ENCODE measurements around the gene ETV6.

The ETV6 gene

GRCh38 chr12:11862798-11863197, 213.3 kb downstream of the ETV6 start:
- no peak for TF ChIP-seq CTCF (IDR thresholded peaks at IDR 0.05; ENCODE audit: low read depth, low read length, missing control alignments)

GRCh38 chr12:11863478-11863906, 214.0 kb downstream of the ETV6 start:
- DNase-seq (ENCODE audit: low read depth) = no peak
- TF ChIP-seq CTCF (IDR thresholded peaks at IDR 0.05; ENCODE audit: low read depth, low read length, missing control alignments) = no peak
- H3K4me3 ChIP-seq (ENCODE audit: low read depth, low read length) = no peak overlapping the region
- in situ Hi-C loops (cut with HindIII; ENCODE audit: low sequenced_read_pairs) = no loop called here

More at GRCh38 chr12:11862798-11863197, 213.3 kb downstream of the ETV6 start:
- peak; percentile 55 for DNase-seq (ENCODE audit: low read depth)
- no peak overlapping the region for H3K4me3 ChIP-seq (ENCODE audit: low read depth, low read length)
- in situ Hi-C loops (cut with HindIII; ENCODE audit: low sequenced_read_pairs) = no loop called here

- no peak for DNase-seq (ENCODE audit: low read depth)
- TF ChIP-seq CTCF (IDR thresholded peaks at IDR 0.05; ENCODE audit: low read depth, low read length, missing control alignments) = no peak
- in situ Hi-C loops (cut with HindIII; ENCODE audit: low sequenced_read_pairs) = no loop called here
- no peak overlapping the region for H3K4me3 ChIP-seq (ENCODE audit: low read depth, low read length)
Measured at GRCh38 chr12:11863988-11864387, 214.5 kb downstream of the ETV6 start.

GRCh38 chr12:11865824-11866223, 216.3 kb downstream of the ETV6 start:
- no peak for TF ChIP-seq CTCF (IDR thresholded peaks at IDR 0.05; ENCODE audit: low read depth, low read length, missing control alignments)
- in situ Hi-C loops (cut with HindIII; ENCODE audit: low sequenced_read_pairs) = no loop called here
- no peak for DNase-seq (ENCODE audit: low read depth)
- H3K4me3 ChIP-seq (ENCODE audit: low read depth, low read length) = no peak overlapping the region

- DNase-seq (ENCODE audit: low read depth) = no peak
- no peak for TF ChIP-seq CTCF (IDR thresholded peaks at IDR 0.05; ENCODE audit: low read depth, low read length, missing control alignments)
- H3K4me3 ChIP-seq (ENCODE audit: low read depth, low read length) = no peak overlapping the region
- in situ Hi-C loops (cut with HindIII; ENCODE audit: low sequenced_read_pairs) = no loop called here
Measured at GRCh38 chr12:11868027-11868426, 218.6 kb downstream of the ETV6 start.

GRCh38 chr12:11869406-11869805, 219.9 kb downstream of the ETV6 start:
- TF ChIP-seq CTCF (IDR thresholded peaks at IDR 0.05; ENCODE audit: low read depth, low read length, missing control alignments) = no peak
- in situ Hi-C loops (cut with HindIII; ENCODE audit: low sequenced_read_pairs) = no loop called here

GRCh38 chr12:11870041-11870451, 220.6 kb downstream of the ETV6 start:
- no peak for TF ChIP-seq CTCF (IDR thresholded peaks at IDR 0.05; ENCODE audit: low read depth, low read length, missing control alignments)
- H3K4me3 ChIP-seq (ENCODE audit: low read depth, low read length) = no peak overlapping the region
- DNase-seq (ENCODE audit: low read depth) = no peak

More at GRCh38 chr12:11869406-11869805, 219.9 kb downstream of the ETV6 start:
- no peak overlapping the region for H3K4me3 ChIP-seq (ENCODE audit: low read depth, low read length)
- DNase-seq (ENCODE audit: low read depth) = no peak

More at GRCh38 chr12:11870041-11870451, 220.6 kb downstream of the ETV6 start:
- in situ Hi-C loops (cut with HindIII; ENCODE audit: low sequenced_read_pairs) = no loop called here

All from astrocyte of the cerebellum (primary cell).